ENCODE data around the gene CCBE1.

The CCBE1 gene

GRCh38 chr18:59451963-59452362, 245.3 kb downstream of the CCBE1 start:
- TF ChIP-seq CTCF (IDR thresholded peaks at IDR 0.05; ENCODE audit: control extremely low read depth, extremely low read depth, low read depth, missing control alignments) = no peak
- ChIA-PET CTCF (no interaction called here), POLR2A (no interaction called here)
- no peak for DNase-seq (ENCODE audit: extremely low spot score)

- POLR2A ChIA-PET = no interaction called here
- no peak for DNase-seq (ENCODE audit: extremely low spot score)
- TF ChIP-seq CTCF (IDR thresholded peaks at IDR 0.05; ENCODE audit: control extremely low read depth, extremely low read depth, low read depth, missing control alignments) = no peak
- CTCF ChIA-PET = no interaction called here
These were observed 246.2 kb downstream of the CCBE1 start for GRCh38 chr18:59451073-59451472.

- TF ChIP-seq CTCF (IDR thresholded peaks at IDR 0.05; ENCODE audit: control extremely low read depth, extremely low read depth, low read depth, missing control alignments) = no peak
- ChIA-PET POLR2A (no interaction called here), CTCF (interaction anchor here (4.2 kb wide), 1 partner anchor 11 kb away, joined by 25 read pairs; no protein-coding TSS in a partner anchor)
- DNase-seq (ENCODE audit: extremely low spot score) = no peak
These were observed 248.7 kb downstream of the CCBE1 start for GRCh38 chr18:59448546-59448945.

- ChIA-PET CTCF (interaction anchor here (0.8 kb wide), 1 partner anchor 13 kb away, joined by 3 read pairs; no protein-coding TSS in a partner anchor), POLR2A (no interaction called here)
- DNase-seq (ENCODE audit: extremely low spot score) = no peak
- no peak for TF ChIP-seq CTCF (IDR thresholded peaks at IDR 0.05; ENCODE audit: control extremely low read depth, extremely low read depth, low read depth, missing control alignments)
These were observed 251.2 kb downstream of the CCBE1 start for GRCh38 chr18:59446012-59446411.

GRCh38 chr18:59437851-59438569, 259.2 kb downstream of the CCBE1 start:
- CTCF ChIA-PET = interaction anchor here (1.3 to 1.7 kb wide), 2 partner anchors 21 to 35 kb away, joined by 4 read pairs; no protein-coding TSS in a partner anchor
- no peak for TF ChIP-seq CTCF (IDR thresholded peaks at IDR 0.05; ENCODE audit: control extremely low read depth, extremely low read depth, low read depth, missing control alignments)
- POLR2A ChIA-PET = no interaction called here
- no peak for DNase-seq (ENCODE audit: extremely low spot score)

GRCh38 chr18:59432803-59433597, 264.2 kb downstream of the CCBE1 start:
- POLR2A ChIA-PET = no interaction called here
- CTCF ChIA-PET = no interaction called here
- no peak for TF ChIP-seq CTCF (IDR thresholded peaks at IDR 0.05; ENCODE audit: control extremely low read depth, extremely low read depth, low read depth, missing control alignments)
- no peak for DNase-seq (ENCODE audit: extremely low spot score)

Measured in GM10248 (cell line).